ENCODE results near the gene COPS4.

DNA sequence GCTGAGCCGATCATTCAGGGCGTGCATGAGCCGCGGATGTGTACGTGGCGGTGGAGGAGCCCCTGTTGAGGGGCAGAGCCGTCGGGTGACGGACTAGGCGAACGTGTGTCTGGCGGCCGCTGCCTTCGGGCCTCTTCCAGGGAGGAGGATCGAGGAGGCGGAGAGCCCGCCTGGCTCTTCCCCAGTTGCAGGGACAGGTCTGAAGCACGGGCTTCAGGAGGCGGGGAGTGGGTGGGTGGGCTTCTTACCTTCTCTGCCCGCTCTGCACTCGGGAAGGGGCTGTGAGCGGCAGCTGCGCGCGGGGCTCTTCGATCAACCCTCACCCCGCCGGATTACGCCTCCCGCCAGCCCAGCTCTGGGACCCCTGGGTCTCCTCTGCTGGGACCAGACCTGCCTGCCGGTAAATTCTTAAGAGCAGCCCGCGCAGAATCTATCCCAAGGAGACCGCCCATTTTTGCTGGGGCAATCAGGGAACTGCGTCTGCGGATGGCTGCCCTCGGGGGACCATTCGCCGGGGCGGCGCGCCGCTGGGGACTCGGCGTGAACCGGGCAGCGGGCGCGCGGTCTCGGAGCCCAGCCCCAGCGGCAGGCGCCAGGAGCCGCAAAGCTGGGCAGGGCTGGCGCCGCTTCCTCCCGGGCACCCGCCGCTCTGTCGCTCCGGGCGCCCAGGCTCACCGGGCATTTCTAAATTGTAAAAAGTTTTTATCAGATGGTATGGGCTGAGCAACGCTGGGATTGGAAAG lies 74.7 kb downstream of the COPS4 start:
- TF ChIP-seq, protein P1, sequence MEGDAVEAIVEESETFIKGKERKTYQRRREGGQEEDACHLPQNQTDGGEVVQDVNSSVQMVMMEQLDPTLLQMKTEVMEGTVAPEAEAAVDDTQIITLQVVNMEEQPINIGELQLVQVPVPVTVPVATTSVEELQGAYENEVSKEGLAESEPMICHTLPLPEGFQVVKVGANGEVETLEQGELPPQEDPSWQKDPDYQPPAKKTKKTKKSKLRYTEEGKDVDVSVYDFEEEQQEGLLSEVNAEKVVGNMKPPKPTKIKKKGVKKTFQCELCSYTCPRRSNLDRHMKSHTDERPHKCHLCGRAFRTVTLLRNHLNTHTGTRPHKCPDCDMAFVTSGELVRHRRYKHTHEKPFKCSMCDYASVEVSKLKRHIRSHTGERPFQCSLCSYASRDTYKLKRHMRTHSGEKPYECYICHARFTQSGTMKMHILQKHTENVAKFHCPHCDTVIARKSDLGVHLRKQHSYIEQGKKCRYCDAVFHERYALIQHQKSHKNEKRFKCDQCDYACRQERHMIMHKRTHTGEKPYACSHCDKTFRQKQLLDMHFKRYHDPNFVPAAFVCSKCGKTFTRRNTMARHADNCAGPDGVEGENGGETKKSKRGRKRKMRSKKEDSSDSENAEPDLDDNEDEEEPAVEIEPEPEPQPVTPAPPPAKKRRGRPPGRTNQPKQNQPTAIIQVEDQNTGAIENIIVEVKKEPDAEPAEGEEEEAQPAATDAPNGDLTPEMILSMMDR (IDR thresholded peaks at IDR 0.05) = no peak
- no peak for TF ChIP-seq POLR2A (IDR thresholded peaks at IDR 0.05)
